Measurements from ENCODE around the gene RGS11. TPM values are rescaled to one million over a fixed set of nuclear protein-coding genes. Genes with fewer than 3 reads are reported as not detected.
A peak's percentile ranks its signal among the peaks of the same experiment; 100 is the strongest.

RGS11 gene
- total RNA-seq, result under 1 TPM; 0.10 to 0.40 TPM

GRCh38 chr16:275786-276232 is at the start of gene RGS11:
RGS11 (minus strand) TSS chr16:275944; CDS start chr16:275911, 33 bp downstream.
- POLR2A ChIA-PET, result no interaction called here
- no peaks in the 10 kb centered on the region for H3K36me3 Mint-ChIP-seq (ENCODE audit: low read depth)
- no peak for DNase-seq
- CTCF ChIA-PET, result no interaction called here
- H3K27ac Mint-ChIP-seq, result no peak within 1 kb of the TSS
- H3K4me3 Mint-ChIP-seq, result no peak within 1 kb of the TSS
- peaks cover 29% of the 10 kb centered on the region for H3K27me3 Mint-ChIP-seq
- no peaks in the 10 kb centered on the region for H3K9me3 Mint-ChIP-seq
- peaks cover 9% of the 10 kb centered on the region for H3K4me1 Mint-ChIP-seq

- Mint-ChIP-seq H3K36me3 (ENCODE audit: low read depth) (peaks cover 4% of the 10 kb centered on the region), H3K27ac (peak overlapping the region; percentile 31), H3K4me3 (peak overlapping the region; percentile 47), H3K9me3 (no peaks in the 10 kb centered on the region), H3K27me3 (peaks cover 9% of the 10 kb centered on the region), H3K4me1 (peaks cover 45% of the 10 kb centered on the region)
- CTCF ChIA-PET, result interaction anchor here (0.6 to 1.8 kb wide), 4 partner anchors 21 to 228 kb away, joined by 3 read pairs; partner anchors contain the start of gene FAM234A
- POLR2A ChIA-PET, result interaction anchor here (0.6 to 1.5 kb wide), 5 partner anchors 11 to 89 kb away, joined by 3 to 7 read pairs (median 4); no protein-coding TSS in a partner anchor
- DNase-seq, result peak; percentile 74
Measured at GRCh38 chr16:324451-325334, 48.9 kb upstream of the RGS11 start.

- H3K9me3 Mint-ChIP-seq, result no peaks in the 10 kb centered on the region
- DNase-seq, result no peak
- H3K36me3 Mint-ChIP-seq (ENCODE audit: low read depth), result peaks cover 5% of the 10 kb centered on the region
- no peak overlapping the region for H3K27ac Mint-ChIP-seq
- H3K27me3 Mint-ChIP-seq, result peaks cover 9% of the 10 kb centered on the region
- peaks cover 46% of the 10 kb centered on the region for H3K4me1 Mint-ChIP-seq
- no peak overlapping the region for H3K4me3 Mint-ChIP-seq
- CTCF ChIA-PET, result interaction anchor here (1.3 to 1.8 kb wide), 2 partner anchors 89 to 227 kb away, joined by 3 read pairs; partner anchors contain the start of gene FAM234A
- POLR2A ChIA-PET, result interaction anchor here (1.3 to 1.5 kb wide), 2 partner anchors 71 to 89 kb away, joined by 5 to 7 read pairs; no protein-coding TSS in a partner anchor
Measured at GRCh38 chr16:324201-324450, 48.4 kb upstream of the RGS11 start.

- Mint-ChIP-seq H3K27ac (no peak overlapping the region), H3K36me3 (ENCODE audit: low read depth) (peaks cover 11% of the 10 kb centered on the region)
Measured at GRCh38 chr16:322476-323143, 46.9 kb upstream of the RGS11 start.

GRCh38 chr16:321532-321931 is 45.8 kb upstream of the RGS11 start:
- Mint-ChIP-seq H3K9me3 (no peaks in the 10 kb centered on the region), H3K4me3 (no peak overlapping the region), H3K27ac (no peak overlapping the region), H3K4me1 (peaks cover 43% of the 10 kb centered on the region), H3K27me3 (peaks cover 4% of the 10 kb centered on the region), H3K36me3 (ENCODE audit: low read depth) (peaks cover 13% of the 10 kb centered on the region)
- no peak for DNase-seq
- ChIA-PET POLR2A (interaction anchor here (0.9 to 1.3 kb wide), 2 partner anchors 16 to 92 kb away, joined by 3 read pairs; no protein-coding TSS in a partner anchor), CTCF (interaction anchor here (0.6 to 1.3 kb wide), 3 partner anchors 26 to 174 kb away, joined by 3 to 4 read pairs (median 3); no protein-coding TSS in a partner anchor)

More at GRCh38 chr16:322476-323143, 46.9 kb upstream of the RGS11 start:
- Mint-ChIP-seq H3K4me1 (peaks cover 51% of the 10 kb centered on the region), H3K9me3 (no peaks in the 10 kb centered on the region), H3K27me3 (peaks cover 9% of the 10 kb centered on the region), H3K4me3 (no peak overlapping the region)
- ChIA-PET POLR2A (interaction anchor here (1.3 to 1.5 kb wide), 2 partner anchors 15 to 88 kb away, joined by 3 read pairs; partner anchors contain the start of gene FAM234A), CTCF (interaction anchor here (0.9 to 1.3 kb wide), 2 partner anchors 25 to 95 kb away, joined by 3 read pairs; no protein-coding TSS in a partner anchor)
- DNase-seq, result no peak

GRCh38 chr16:320206-320605 is 44.5 kb upstream of the RGS11 start:
- POLR2A ChIA-PET, result no interaction called here
- peaks cover 35% of the 10 kb centered on the region for H3K4me1 Mint-ChIP-seq
- DNase-seq, result no peak
- no peak overlapping the region for H3K4me3 Mint-ChIP-seq
- H3K9me3 Mint-ChIP-seq, result no peaks in the 10 kb centered on the region
- peaks cover 13% of the 10 kb centered on the region for H3K36me3 Mint-ChIP-seq (ENCODE audit: low read depth)
- CTCF ChIA-PET, result no interaction called here
- H3K27ac Mint-ChIP-seq, result no peak overlapping the region
- peaks cover 4% of the 10 kb centered on the region for H3K27me3 Mint-ChIP-seq

- peaks cover 19% of the 10 kb centered on the region for H3K36me3 Mint-ChIP-seq (ENCODE audit: low read depth)
- H3K27me3 Mint-ChIP-seq, result peaks cover 3% of the 10 kb centered on the region
- peaks cover 21% of the 10 kb centered on the region for H3K4me1 Mint-ChIP-seq
- ChIA-PET POLR2A (no interaction called here), CTCF (no interaction called here)
- H3K27ac Mint-ChIP-seq, result no peak overlapping the region
- no peak overlapping the region for H3K4me3 Mint-ChIP-seq
- H3K9me3 Mint-ChIP-seq, result no peaks in the 10 kb centered on the region
- DNase-seq, result no peak
Measured at GRCh38 chr16:318628-319027, 42.9 kb upstream of the RGS11 start.

- Mint-ChIP-seq H3K4me1 (peaks cover 19% of the 10 kb centered on the region), H3K27me3 (no peaks in the 10 kb centered on the region), H3K9me3 (no peaks in the 10 kb centered on the region), H3K27ac (no peak overlapping the region), H3K4me3 (no peak overlapping the region), H3K36me3 (ENCODE audit: low read depth) (peaks cover 19% of the 10 kb centered on the region)
- DNase-seq, result no peak
- ChIA-PET POLR2A (interaction anchor here (0.7 kb wide), 1 partner anchor 78 kb away, joined by 3 read pairs; no protein-coding TSS in a partner anchor), CTCF (no interaction called here)
Measured at GRCh38 chr16:317583-317982, 41.8 kb upstream of the RGS11 start.

GRCh38 chr16:316741-317464 is 41.2 kb upstream of the RGS11 start:
- Mint-ChIP-seq H3K4me3 (no peak overlapping the region), H3K27ac (no peak overlapping the region), H3K36me3 (ENCODE audit: low read depth) (peaks cover 24% of the 10 kb centered on the region), H3K9me3 (no peaks in the 10 kb centered on the region), H3K4me1 (peaks cover 19% of the 10 kb centered on the region), H3K27me3 (no peaks in the 10 kb centered on the region)
- no peak for DNase-seq
- POLR2A ChIA-PET, result no interaction called here
- CTCF ChIA-PET, result interaction anchor here (1.0 kb wide), 1 partner anchor 129 kb away, joined by 4 read pairs; no protein-coding TSS in a partner anchor

- no peak for DNase-seq
- H3K36me3 Mint-ChIP-seq (ENCODE audit: low read depth), result peaks cover 26% of the 10 kb centered on the region
- no peak overlapping the region for H3K27ac Mint-ChIP-seq
- no peak overlapping the region for H3K4me3 Mint-ChIP-seq
- CTCF ChIA-PET, result interaction anchor here (1.1 kb wide), 1 partner anchor 262 kb away, joined by 3 read pairs; the partner anchor contains the start of genes POLR3K and SNRNP25
- H3K27me3 Mint-ChIP-seq, result no peaks in the 10 kb centered on the region
- POLR2A ChIA-PET, result interaction anchor here (1.2 kb wide), 1 partner anchor 12 kb away, joined by 3 read pairs; no protein-coding TSS in a partner anchor
- peaks cover 17% of the 10 kb centered on the region for H3K4me1 Mint-ChIP-seq
- H3K9me3 Mint-ChIP-seq, result no peaks in the 10 kb centered on the region
Measured at GRCh38 chr16:314795-315299, 39.1 kb upstream of the RGS11 start.

GRCh38 chr16:314351-314750 is 38.6 kb upstream of the RGS11 start:
- Mint-ChIP-seq H3K9me3 (no peaks in the 10 kb centered on the region), H3K27ac (no peak overlapping the region), H3K27me3 (no peaks in the 10 kb centered on the region), H3K4me3 (no peak overlapping the region), H3K36me3 (ENCODE audit: low read depth) (peaks cover 26% of the 10 kb centered on the region), H3K4me1 (peaks cover 18% of the 10 kb centered on the region)
- DNase-seq, result no peak
- ChIA-PET CTCF (interaction anchor here (1.1 kb wide), 1 partner anchor 261 kb away, joined by 3 read pairs; the partner anchor contains the start of genes POLR3K and SNRNP25), POLR2A (interaction anchor here (1.4 kb wide), 1 partner anchor 79 kb away, joined by 3 read pairs; the partner anchor contains the start of gene FAM234A)

- Mint-ChIP-seq H3K9me3 (no peaks in the 10 kb centered on the region), H3K4me1 (peaks cover 13% of the 10 kb centered on the region), H3K4me3 (no peak overlapping the region), H3K27ac (no peak overlapping the region), H3K27me3 (no peaks in the 10 kb centered on the region), H3K36me3 (ENCODE audit: low read depth) (peaks cover 22% of the 10 kb centered on the region)
- POLR2A ChIA-PET, result no interaction called here
- CTCF ChIA-PET, result no interaction called here
- no peak for DNase-seq
Measured at GRCh38 chr16:311725-312124, 36.0 kb upstream of the RGS11 start.
